ENCODE measurements around the gene ZNF853.

ZNF853 gene

GRCh38 chr7:6649241-6649961, 34.0 kb downstream of the ZNF853 start:
- Histone ChIP-seq H4K20me1 (ENCODE audit: insufficient read depth, low read length) (peaks cover 50% of the 10 kb centered on the region), H2AFZ (ENCODE audit: low read depth, low read length) (no peak overlapping the region), H3K27me3 (ENCODE audit: insufficient read depth, low read length, poor library complexity) (no peaks in the 10 kb centered on the region), H3K79me2 (ENCODE audit: insufficient read depth, low read length) (peaks cover 35% of the 10 kb centered on the region), H3K9me3 (ENCODE audit: insufficient read depth, low read length, severe bottlenecking) (peaks cover 7% of the 10 kb centered on the region), H3K36me3 (ENCODE audit: insufficient read depth, low read length) (peaks cover 85% of the 10 kb centered on the region), H3K27ac (ENCODE audit: low read length) (no peak overlapping the region; the same call in 1 of the 2 replicates), H3K9ac (ENCODE audit: low read depth, low read length) (no peak overlapping the region), H3K4me3 (ENCODE audit: low read depth in 1 of 2, low read length in 2 of 2) (no peak overlapping the region), H3K4me1 (ENCODE audit: insufficient read depth, low read length) (no peaks in the 10 kb centered on the region), H3K4me2 (ENCODE audit: insufficient read depth, low read length) (no peak overlapping the region)
- TF ChIP-seq CTCF (IDR thresholded peaks at IDR 0.05; ENCODE audit: borderline replicate concordance, extremely low read depth, low read length, poor library complexity, severe bottlenecking) (no peak), EZH2 (IDR thresholded peaks at IDR 0.05; ENCODE audit: borderline replicate concordance, low read depth, low read length, severe bottlenecking) (no peak)
- no peak for ATAC-seq (ENCODE audit: insufficient read depth, low read depth)
- DNase-seq = no peak

DNA sequence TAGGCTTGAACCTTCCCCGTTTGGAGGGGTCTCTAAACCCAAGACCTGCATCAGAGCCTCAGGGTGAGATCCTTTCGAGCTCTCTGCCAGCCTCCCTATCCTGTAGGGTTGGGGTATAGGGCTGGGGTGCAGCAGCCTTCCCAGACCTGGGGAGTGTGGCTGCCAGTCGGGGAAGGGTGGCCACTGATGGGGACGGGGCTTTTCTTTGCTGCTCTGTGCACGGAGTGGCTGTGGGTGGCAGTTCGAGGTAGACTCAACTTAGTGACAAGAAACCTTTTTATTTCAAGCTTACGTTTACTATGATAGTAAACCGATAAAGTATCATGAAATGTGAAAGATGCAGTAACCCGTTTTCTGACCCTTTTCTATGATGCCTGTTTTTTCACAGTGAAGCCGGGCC, 34.7 kb downstream of the ZNF853 start:
- H3K79me2 ChIP-seq (ENCODE audit: insufficient read depth, low read length) = peaks cover 30% of the 10 kb centered on the region
- no peak overlapping the region for H3K4me2 ChIP-seq (ENCODE audit: insufficient read depth, low read length)
- H3K4me1 ChIP-seq (ENCODE audit: insufficient read depth, low read length) = no peaks in the 10 kb centered on the region
- peaks cover 84% of the 10 kb centered on the region for H3K36me3 ChIP-seq (ENCODE audit: insufficient read depth, low read length)
- DNase-seq (no peak), ATAC-seq (ENCODE audit: insufficient read depth, low read depth) (no peak)
- H4K20me1 ChIP-seq (ENCODE audit: insufficient read depth, low read length) = peaks cover 51% of the 10 kb centered on the region
- TF ChIP-seq CTCF (IDR thresholded peaks at IDR 0.05; ENCODE audit: borderline replicate concordance, extremely low read depth, low read length, poor library complexity, severe bottlenecking) (no peak), EZH2 (IDR thresholded peaks at IDR 0.05; ENCODE audit: borderline replicate concordance, low read depth, low read length, severe bottlenecking) (no peak)
- H2AFZ ChIP-seq (ENCODE audit: low read depth, low read length) = no peak overlapping the region
- no peak overlapping the region for H3K27ac ChIP-seq (ENCODE audit: low read length)
- no peak overlapping the region for H3K9ac ChIP-seq (ENCODE audit: low read depth, low read length)
- H3K4me3 ChIP-seq (ENCODE audit: low read depth in 1 of 2, low read length in 2 of 2) = no peak overlapping the region
- H3K9me3 ChIP-seq (ENCODE audit: insufficient read depth, low read length, severe bottlenecking) = peaks cover 7% of the 10 kb centered on the region
- H3K27me3 ChIP-seq (ENCODE audit: insufficient read depth, low read length, poor library complexity) = no peaks in the 10 kb centered on the region

DNA sequence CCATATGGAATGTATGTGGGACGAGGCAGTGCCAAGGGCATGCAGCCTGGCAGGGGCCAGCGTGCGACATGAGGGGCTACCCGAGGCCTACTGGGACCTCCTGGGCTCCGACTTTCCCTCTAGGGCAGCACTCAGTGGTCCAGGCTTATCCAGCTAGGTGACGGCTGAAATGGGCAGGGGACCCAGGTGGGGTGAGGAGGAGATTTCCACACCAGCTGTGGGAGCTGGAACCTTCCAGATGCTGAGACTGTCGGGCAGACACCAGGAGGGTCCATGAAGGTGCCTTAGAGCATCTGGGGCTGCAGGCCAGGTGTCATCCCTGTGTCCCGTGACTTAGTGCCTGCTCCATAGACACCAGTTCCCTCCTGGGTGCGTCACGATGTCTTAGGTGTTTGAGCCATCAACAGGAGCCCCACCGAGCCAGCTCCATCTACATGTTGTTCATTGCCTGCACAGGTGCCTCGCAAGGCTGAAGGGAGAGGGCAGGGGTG, 35.2 kb downstream of the ZNF853 start:
- ATAC-seq (ENCODE audit: insufficient read depth, low read depth) (no peak), DNase-seq (no peak)
- TF ChIP-seq CTCF (IDR thresholded peaks at IDR 0.05; ENCODE audit: borderline replicate concordance, extremely low read depth, low read length, poor library complexity, severe bottlenecking) (no peak), EZH2 (IDR thresholded peaks at IDR 0.05; ENCODE audit: borderline replicate concordance, low read depth, low read length, severe bottlenecking) (no peak)
- H3K27me3 ChIP-seq (ENCODE audit: insufficient read depth, low read length, poor library complexity) = no peaks in the 10 kb centered on the region
- H3K9ac ChIP-seq (ENCODE audit: low read depth, low read length) = no peak overlapping the region
- no peak overlapping the region for H3K4me3 ChIP-seq (ENCODE audit: low read depth in 1 of 2, low read length in 2 of 2)
- H2AFZ ChIP-seq (ENCODE audit: low read depth, low read length) = no peak overlapping the region
- H3K79me2 ChIP-seq (ENCODE audit: insufficient read depth, low read length) = peaks cover 29% of the 10 kb centered on the region
- no peak overlapping the region for H3K4me2 ChIP-seq (ENCODE audit: insufficient read depth, low read length)
- peaks cover 84% of the 10 kb centered on the region for H3K36me3 ChIP-seq (ENCODE audit: insufficient read depth, low read length)
- H3K27ac ChIP-seq (ENCODE audit: low read length) = no peak overlapping the region
- no peaks in the 10 kb centered on the region for H3K4me1 ChIP-seq (ENCODE audit: insufficient read depth, low read length)
- peaks cover 7% of the 10 kb centered on the region for H3K9me3 ChIP-seq (ENCODE audit: insufficient read depth, low read length, severe bottlenecking)
- peaks cover 56% of the 10 kb centered on the region for H4K20me1 ChIP-seq (ENCODE audit: insufficient read depth, low read length)

Measured in DND-41 (cell line).